GM19372 (cell line): ENCODE measurements around the gene CEACAM16.
A peak's percentile ranks its signal among the peaks of the same experiment; 100 is the strongest.

Experiments used
- ATAC-seq: cut with Tn5 transposase; IDR thresholded peaks from one replicate; pipeline ENCODE4 v1.9.1; 2021; ENCODE audit warnings: mild to moderate bottlenecking, low read depth, moderate library complexity; ENCODE audit not compliant: unreplicated experiment

The CEACAM16 gene

DNA sequence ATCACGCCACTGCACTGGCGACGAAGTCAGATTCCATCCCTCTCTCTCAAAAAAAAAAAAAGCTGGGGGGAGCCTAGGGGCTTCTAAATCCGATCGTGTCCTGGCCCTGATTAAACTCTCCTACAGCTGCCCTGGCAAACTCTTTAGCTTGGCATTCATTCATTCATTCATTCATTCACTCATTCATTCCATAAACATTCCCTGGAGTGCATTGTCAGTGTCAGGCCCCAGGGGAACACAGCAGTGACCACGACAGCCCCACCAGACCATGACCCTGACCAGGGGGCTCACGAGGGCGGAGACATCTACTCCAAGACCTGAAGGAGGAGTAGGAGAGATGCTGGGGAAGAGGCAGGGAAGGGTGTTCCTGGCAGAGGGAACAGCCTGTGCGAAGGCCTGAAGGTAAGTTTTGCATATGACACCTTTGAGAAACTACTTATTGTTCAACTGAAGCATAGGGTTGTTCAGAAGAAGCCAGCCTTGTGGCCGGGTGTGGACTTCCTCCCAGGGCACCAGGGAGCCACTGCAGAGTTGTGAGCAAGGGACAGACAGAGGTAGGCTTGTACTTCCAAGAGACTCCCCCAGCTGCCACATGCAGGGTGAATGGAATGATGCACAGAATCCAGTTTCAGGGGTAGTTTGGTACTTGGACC lies 24.5 kb downstream of the CEACAM16 start:
- peak; percentile 45 for ATAC-seq

DNA sequence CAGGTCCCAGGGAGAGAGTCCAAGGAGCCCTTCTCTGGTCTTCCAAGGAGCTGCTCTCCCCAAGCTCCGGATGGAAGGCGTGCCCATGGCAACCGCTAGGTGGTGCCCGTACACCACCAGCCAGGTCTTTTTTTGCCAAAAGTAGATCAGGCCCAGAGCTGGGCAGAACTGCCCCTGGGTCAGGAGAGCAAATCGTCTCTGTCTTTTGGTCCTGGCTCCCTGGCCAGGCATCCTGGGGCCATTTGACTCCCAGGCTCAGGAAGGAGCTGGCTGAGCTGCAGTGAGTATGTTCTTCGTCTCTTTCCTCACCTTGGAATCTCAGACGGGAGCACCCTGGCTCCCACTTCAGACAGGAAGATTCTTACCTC lies 25.0 kb downstream of the CEACAM16 start:
- ATAC-seq = peak; percentile 67

DNA sequence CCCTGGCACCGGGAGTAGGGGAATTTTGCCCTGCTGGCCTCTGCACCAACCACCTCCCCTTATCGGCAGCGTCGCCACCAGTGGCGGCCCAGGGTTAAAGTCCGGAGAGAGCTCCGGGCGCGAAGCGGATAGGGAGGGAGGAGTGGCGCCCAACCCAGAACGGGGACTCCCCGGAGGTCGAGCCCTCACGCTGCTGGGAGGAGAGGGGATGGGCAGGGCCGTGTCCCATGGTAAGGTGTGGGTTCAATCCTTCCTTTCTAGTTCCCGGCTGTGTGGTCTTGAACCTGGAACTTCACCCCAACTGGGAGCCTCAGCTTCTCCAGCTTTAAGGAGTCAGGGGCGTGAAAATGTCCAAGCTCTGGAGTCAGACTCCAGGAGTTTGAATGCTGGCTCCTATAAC lies 26.3 kb downstream of the CEACAM16 start:
- ATAC-seq = no peak

DNA sequence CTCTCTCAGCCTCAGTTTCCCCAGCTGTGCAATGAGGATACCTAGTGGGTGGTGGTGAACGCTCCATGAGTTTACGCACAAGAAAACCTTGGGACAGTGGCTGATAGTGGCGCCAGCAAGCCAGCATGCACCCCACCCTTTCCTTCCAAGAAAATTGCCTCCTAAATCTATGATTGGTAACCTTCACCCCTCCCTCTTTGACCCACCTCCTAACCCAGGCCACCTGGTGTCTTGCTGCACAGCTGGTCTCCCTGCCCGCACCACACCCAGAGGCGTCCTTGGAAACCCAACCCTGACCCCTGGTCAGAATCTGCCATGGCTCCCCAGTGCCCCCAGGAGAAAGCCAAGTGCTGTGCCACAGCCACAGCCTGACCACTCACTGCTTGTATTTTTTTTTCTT lies 26.7 kb downstream of the CEACAM16 start:
- ATAC-seq = no peak

DNA sequence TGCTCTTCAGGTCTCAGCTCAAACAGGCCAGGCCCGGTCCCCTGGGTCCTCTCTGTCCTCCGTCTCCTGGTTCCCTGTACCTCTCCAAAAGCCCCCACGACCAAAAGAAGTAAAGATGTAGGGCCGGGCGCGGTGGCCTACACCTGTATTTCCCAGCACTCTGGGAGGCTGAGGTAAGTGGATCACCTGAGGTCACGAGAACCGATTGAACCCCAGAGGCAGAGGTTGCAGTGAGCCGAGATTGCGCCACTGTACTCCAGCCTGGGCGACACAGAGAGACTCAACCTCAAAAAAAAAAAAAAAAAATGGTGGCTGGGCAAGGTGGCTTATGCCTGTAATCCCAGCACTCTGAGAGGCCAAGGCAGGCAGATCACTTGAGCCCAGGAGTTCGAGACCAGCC lies 27.5 kb downstream of the CEACAM16 start:
- no peak for ATAC-seq

DNA sequence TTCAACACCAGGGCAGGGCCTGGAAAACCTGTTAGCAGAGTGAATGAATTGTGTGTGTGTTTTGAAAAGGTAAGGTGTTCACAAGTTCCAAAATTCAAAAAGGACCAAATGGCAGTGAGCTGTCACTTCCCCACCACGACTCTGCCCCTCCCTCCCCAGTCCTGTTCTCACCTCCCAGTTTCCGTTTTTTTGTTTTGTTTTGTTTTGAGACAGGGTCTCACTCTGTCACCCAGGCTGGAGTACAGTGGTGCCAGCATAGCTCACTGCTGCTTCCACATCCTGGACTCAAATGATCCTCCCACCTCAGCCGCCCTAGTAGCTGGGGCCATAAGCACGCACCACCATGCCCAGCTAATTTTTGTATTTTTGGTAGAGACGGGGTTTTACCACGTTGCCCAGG lies 29.2 kb downstream of the CEACAM16 start:
- no peak for ATAC-seq

DNA sequence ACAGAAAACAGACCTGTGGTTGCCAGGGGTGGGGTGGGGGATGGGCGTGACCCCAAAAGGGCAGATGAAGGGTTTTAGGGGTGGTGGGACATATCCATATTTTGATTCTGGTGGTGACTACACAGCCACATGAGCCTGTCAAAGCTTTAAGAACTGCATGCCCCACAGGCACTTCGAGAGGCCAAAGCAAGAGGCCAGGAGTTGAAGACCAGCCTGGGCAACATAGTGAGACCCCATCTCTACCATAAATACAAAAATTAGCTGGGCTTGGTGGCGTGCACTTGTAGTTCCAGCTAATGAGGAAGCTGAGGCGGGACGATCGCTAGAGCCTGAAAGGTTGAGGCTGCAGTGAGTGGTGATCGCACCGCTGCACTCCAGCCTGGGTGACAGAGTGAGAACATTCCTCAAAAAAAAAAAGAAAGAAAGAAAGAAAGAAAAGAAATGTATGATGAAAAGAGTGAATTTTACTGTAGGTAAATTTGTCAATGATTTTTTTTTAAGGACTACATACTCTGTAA lies 30.6 kb downstream of the CEACAM16 start:
- ATAC-seq = no peak

DNA sequence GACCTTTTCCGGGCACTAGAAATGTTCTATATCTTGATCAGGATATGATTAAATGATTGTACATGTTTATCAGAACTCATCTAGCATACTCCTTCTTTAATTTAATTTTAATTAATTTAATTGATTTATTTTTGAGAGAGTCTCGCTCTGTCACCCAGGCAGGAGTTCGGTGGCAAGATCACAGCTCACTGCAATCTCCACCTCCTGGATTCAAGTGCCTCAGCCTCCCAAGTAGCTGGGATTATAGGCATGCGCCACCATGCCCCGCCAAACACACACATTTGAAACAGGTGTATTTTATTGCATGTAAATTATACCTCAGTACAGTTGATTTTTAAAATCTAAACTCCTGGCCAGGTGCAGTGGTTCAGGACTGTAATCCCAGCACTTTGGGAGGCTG lies 32.1 kb downstream of the CEACAM16 start:
- no peak for ATAC-seq

DNA sequence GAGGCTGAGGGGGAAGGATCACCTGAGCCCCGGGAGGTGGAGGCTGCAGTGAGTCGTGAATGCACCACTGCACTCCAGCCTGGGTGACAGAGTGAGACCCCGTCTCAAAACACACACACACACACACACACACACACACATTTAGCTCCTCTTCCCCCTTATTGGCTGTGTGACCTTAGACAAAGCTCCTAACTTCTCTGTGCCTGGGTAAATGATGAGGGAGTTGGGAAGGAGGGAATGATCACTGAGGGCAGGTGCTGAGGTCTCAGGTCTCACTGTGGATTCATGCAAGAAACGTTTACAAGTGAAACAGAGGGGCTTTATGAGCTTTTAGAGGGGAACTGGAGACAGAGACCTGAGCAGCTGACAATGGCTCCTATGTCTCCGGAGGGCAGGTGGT lies 32.7 kb downstream of the CEACAM16 start:
- ATAC-seq = no peak

DNA sequence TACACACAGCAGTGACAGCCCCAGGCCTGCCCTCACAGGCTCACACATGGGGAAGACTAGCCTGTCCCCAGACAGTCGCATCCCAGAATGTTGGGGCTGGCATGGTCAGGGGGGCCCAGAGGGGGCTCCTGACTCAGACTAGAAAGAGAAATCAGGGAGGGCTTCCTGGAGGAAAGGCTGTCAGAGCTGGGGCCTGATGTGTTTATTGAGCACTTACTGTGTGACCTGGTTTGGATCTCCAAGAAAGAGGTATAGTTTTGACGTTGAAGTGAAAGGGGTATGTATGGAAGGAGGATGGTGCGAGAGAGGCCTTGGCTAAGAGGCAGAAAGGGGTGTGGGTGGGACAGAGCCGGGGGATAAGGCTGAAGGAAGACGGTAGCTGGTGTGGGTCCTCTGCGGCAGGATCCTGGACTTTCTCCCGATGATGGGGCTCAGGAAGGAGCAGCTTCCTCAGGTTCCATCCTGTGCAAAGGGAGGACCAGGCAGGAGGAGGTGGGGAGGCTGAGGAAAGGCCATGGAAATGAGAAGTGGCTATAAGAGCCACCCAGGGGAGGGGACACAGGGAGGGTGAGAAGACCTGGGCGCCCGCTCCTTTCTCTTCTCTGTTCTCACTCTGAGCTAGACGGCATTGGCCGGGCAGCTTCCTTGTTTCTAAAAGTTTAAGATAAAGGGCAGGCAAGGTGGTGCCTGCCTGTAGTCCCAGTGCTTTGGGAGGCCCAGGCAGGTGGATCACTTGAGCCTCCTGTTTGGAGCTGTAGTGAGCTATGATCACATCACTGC lies 33.5 kb downstream of the CEACAM16 start:
- no peak for ATAC-seq

DNA sequence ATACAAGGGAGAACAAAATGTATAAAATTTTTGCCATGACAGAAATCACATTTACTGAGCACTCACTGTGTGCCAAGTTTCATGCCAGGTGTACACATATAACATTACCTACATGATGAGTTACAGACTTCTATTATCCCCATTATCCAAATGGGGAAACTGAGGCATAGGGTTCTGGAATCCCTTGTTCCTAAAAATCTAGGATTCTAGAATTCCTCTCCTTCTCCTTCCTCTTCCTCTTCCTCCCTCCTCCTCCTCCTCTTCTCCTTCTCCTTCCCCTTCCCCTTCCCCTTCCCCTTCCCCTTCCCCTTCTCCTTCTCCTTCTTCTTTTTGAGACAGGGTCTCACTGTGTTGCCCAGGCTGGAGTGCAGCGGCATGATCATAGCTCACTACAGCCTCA lies 35.4 kb downstream of the CEACAM16 start:
- ATAC-seq = no peak

DNA sequence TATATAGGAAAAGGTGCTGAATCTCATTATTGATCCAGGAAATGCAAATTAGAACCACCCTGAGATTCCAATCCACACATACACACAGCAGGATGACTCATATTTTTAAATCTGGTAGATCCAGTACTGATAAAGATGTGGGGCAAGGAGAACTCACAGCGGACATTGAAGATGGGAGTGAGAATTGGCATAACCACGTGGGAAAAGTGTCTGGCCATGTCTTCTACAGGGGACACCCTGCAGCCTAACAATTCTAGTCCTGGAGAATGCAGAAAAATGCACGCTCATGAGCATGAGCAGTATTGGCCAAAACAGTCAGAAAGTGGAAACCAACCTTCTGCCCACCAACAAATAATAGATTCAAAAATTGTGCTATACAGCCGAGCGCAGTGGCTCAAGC lies 36.1 kb downstream of the CEACAM16 start:
- no peak for ATAC-seq

DNA sequence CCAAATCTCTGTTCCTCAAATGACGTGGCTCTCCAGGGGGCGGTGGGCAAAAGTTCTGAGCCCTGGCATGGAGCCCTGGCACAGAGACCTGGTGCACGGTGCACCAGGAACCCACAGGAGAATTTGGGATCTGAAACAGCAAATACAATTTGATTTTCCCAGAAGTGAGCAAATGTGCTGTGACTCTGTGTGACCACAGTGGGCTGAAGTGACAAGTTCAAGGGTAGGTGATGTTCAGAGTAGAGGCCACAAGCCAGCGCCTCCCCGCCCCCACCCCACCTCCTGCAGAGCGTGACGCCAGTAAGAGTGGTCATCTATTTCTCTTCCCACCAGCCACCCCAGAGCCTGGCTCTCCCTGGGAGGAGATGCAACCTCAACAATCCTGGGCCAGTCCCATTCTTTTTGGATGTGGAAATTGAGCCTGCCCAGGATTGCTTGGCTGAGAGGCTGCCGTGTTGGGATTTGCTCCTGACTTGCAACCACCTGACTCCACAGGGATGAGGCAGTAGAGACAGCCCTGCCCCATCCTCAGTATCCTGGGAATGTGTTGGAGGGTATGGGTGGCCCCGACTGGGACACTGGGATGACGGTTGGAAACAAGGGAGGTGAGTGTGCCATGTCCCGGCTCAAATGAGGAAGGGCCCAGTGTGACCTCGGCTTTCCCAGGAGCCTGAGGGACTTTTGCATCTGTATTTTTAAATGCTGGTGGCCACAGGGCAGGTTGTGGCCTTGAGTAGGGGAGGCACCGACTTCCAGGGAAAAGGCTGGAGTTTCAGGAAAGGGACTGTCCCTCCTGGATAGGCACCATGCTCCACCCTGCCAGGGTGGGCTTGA lies 38.5 kb downstream of the CEACAM16 start:
- ATAC-seq = no peak

DNA sequence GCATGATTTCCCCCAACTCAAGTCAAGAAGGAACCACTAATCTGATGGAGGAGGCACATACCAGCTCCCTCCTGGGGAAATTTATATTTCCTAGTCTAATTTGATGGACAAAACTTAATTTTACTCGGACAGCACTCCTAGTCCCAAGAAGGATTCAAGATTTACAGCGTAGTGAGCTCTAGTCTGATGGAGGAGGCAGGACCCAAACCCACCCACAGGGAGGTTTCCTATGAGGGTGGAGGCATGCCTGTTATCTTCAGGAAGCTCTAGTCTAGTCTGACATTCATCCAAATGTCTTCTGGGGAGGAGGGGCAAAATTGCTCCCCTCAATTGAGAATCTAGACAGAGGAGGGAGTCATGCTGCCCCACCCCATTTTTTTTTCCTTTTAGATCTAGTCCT lies 39.2 kb downstream of the CEACAM16 start:
- no peak for ATAC-seq

DNA sequence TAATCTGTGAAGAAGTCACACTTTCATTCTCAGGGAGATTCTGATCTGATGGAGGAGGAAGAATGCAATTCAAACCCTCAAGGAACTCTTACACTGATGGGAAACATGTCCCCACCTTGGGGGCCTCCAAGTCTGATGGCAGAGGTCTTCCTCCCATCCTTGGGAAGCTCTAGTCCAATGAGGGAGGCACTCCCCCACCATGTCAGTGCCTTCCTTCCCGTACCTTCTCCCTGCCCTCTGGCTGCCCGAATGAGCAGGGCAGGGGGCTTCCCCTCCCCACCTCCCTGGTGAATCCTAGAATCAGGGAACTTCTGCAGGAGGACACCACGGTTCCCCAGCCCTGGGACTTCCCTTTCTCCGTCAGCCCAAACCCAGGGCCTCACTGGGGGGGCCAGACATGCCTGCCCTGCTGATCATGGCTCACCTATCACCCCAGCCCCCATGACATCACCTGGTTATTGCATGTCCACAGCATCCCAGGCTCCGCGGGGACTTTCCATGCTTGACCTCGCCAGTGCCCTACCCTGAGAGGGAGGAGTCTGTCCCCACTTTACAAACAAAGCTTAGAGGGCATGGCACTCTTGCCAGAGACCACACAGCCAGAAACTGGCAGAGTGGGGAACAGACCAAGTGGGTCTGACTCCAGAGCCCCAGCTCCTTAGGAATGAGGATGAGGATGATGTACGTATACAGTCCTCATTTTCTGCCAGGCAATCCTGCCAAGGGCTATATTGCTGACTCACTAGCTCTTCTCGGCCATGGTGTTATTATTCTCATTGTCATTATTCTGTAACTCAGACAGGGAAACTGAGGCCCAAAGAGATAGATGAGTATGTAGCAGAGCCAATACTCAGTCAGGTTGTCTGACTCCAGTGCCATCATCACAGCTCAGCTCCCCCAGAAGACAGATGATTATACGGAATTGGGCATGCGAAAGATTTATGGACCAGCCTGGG lies 39.9 kb downstream of the CEACAM16 start:
- ATAC-seq = no peak

DNA sequence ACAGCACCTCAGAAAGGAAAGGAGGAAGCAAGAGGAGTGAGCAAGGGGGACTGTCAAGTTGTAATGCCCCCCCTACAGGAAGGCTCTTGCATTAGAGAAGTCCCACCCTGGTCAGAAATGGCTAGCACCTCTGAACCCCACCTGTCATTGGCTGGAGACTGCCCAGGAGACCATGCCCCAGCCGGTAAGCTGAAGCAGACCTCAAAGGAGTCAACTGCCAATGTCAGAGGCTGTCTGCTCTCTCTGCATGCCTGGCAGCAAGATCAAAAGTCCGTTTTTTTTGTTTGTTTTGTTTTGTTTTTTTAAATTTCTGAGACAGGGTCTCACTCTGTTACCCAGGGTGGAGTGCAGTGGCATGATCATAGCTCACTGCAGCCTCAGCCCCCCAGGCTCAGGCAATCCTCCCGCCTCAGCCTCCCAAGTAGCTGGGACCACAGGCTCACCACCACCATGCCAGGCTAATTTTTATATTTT lies 41.4 kb downstream of the CEACAM16 start:
- ATAC-seq = no peak

DNA sequence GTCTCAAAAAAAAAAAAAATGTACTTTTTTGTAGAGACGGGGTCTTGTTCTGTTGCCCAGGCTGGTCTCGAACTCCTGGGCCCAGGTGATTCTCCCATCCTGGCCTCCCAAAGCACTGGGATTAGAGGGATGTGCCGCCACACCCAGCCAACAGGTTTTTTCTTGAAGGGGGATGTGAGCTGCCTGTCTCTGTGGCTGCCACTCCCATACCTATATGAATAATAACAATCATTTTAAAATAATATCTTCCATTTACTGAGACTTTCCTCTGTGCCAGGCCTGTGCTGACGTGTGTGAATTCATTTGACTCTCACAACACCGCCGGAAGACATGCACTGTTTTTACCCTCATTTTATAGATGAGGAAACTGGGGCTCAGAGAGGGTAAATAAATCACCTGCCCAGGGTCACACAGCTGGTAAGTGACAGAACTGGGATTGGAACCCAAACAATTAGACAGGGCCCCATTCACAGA lies 42.3 kb downstream of the CEACAM16 start:
- no peak for ATAC-seq

DNA sequence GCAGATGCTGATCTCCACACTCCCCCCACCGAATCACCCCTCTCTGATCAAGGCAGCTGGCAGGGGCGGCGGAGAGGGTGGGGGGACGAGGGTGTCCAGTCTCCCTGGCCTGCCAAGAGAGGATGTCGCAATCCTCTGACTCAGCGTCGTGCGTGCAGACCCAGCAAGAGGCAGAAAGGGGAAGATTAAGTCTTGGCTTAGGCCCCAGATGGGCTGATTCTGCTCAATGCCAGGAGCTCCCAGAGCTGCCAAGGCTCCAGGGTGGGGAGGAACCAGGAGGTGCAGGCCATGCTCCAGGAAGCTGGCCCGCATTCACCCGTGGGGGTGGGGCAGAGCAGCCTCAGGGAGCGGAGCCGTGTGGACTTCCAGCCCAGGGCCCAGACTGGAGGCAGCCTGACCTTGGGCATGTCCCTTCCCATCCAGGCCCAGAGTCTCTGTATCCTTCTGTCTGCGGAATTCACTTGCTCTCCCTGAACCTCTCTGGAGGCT lies 42.9 kb downstream of the CEACAM16 start:
- no peak for ATAC-seq

DNA sequence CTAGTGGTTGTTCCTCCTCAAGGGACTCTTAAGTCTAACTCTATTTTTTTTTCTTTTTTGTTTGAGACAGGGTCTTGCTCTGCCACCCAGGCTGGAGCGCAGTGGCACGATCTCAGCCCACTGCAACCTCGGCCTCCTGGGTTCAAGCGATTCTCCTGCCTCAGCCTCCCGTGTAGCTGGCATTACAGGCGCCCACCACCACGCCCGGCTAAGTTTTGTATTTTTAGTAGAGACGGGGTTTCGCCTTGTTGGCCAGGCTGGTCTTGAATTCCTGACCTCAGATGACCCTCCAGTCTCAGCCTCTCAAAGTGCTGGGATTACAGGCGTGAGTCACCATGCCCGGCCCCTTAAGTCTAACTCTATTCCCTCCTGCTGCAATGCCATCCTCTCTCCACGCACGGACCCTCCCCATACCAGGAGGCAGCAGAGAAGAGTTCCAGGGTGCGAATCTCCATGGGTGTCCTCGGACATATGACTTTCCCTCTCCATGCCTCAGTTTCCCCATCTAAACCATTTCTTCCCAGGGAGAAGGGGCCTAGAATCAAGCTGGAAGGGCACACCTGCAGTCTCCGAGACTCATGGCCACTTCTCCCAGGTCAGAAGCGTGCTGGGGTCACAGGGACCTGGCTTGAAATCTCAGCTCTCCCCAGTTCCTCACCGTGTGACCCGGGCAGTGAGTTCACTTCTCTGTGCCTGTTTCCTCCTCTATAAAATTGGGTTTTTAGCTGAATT lies 43.5 kb downstream of the CEACAM16 start:
- ATAC-seq = no peak
